NCI-H345 (cell line): Measurements from ENCODE around the gene ZNF263.

ENCODE experiments used
- DNase-seq: peaks from one replicate; lab custom pipeline; 2025; lab: John Stamatoyannopoulos, UW

ZNF263 gene

GRCh38 chr16:3282730-3283542 lies at the start of gene ZNF263:
Gene ZNF263, plus strand, starts transcription at chr16:3283491. Its CDS starts 328 bp downstream, at chr16:3283819.
- DNase-seq, result peak; percentile 98

DNA sequence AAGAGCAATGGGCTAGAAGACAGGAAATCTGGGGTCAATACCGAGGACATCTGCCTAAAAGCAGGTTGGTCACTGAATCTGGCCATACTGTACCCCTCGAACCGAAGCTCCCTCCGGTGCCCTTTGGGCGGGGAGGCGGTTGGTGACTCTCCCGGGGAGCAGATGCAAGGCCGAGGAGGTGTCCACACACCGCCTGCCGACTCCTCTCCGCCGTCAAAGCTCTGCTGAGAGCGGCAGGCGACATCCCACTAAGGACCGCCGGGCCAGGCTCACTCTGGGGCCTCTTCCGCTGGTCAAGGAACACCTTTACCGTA lies 48.8 kb upstream of the ZNF263 start:
- DNase-seq, result peak; percentile 52

GRCh38 chr16:3234857-3235561 lies 48.3 kb upstream of the ZNF263 start, which contains the start of gene ZNF200:
Gene ZNF200, minus strand, starts transcription at chr16:3235158. Its CDS starts 1,403 bp downstream, at chr16:3233755.
- DNase-seq, result peak; percentile 95

- DNase-seq, result no peak
Measured at GRCh38 chr16:3235856-3236669, 47.2 kb upstream of the ZNF263 start.

DNA sequence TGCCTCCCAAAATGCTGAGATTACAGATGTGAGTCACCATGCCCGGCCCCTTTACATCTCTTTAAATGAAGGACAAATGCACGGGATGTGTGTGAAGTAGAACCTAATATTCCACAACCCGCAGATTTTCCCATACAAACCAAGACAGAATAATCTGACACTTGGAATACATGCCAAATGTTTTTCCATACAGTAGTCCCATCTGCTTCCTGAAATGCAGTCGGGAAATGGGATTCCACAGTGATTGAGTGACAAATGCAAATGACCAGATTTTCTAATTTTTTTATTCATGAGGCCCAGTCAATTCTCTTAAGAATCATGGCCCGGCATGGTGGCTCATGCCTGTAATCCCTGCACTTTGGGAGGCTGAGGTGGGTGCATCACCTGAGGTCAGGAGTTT lies 41.5 kb upstream of the ZNF263 start:
- no peak for DNase-seq

GRCh38 chr16:3242709-3243108 lies 40.6 kb upstream of the ZNF263 start:
- no peak for DNase-seq

DNA sequence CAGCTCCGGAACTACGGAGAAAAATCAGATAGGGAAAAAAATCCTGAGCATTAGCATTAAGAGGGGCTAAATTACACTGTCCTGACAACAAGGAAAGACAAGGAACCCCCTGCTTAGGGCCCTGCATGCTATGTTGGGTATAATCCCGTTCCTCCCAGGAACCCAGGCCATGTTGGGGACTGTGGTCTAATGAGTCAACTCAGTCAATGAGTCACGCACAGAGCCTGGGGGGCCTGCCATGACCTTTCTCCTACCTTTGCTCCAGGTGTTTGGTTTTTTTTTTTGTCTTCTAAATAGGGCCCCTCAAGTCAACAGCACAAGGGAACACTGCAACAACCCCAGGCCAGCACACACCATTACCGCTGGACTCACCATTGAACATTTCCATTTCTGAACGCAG lies 39.4 kb upstream of the ZNF263 start:
- DNase-seq, result no peak

DNA sequence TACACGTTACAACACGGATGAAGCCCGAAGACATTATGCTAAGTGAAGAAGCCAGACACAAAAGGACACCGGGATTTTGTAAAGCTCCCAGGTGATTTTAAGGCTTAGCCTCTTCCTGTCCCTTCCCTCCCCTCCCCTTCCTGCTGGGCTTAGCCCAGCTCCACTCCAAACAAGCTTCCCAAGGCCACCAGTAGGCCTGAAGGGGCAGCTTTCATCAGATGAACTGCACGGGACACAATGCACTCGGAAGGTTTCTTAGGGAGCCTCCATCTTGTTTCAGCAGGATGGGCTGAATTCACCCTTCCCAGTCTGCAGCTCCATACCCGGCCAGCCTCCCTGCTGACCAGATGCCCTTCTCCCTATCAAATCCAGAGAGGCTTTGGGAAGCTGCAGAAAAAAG lies 37.3 kb upstream of the ZNF263 start:
- DNase-seq, result no peak

GRCh38 chr16:3246876-3247275 lies 36.4 kb upstream of the ZNF263 start:
- no peak for DNase-seq

GRCh38 chr16:3248596-3248995 lies 34.7 kb upstream of the ZNF263 start:
- no peak for DNase-seq

DNA sequence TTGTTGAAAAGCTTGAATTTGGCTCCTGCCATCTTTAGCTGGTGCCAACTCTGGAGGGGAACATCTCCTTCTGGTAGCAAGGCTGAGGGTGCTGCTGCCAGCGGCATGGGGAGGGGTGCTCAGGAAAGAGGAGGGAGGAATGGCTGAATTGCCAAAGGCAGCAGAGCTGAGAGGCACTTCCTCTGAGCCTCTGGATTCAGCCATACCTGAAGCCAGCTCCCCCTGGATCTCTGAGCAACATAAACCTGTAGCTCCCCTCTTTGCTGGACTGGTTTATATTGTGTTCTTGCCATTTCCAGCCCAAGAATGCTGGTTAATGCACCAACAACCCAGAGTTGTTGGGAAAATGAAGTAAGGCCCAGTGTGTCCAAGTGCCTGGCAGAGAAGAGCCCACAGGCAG lies 34.3 kb upstream of the ZNF263 start:
- no peak for DNase-seq

DNA sequence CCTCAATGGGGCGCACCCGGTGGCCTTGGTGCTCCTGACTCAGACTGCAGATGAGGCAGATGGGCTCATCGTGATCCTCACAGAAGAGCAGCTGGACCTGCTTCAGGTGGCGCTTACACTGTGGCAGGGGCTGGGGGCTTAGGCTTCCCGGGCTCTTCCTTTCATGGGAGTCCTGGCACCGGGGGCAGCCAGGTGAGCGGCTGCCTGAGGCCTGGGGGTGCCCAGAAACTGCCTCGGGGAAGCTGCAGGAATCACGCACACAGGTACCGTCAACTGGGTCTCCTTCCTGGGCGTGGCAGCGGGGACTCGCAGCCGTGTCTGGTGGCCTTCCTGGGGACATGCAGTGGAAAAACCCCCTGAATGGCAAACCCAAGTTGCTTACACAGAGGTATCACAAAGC lies 33.8 kb upstream of the ZNF263 start:
- DNase-seq, result no peak

- no peak for DNase-seq
Measured at GRCh38 chr16:3252967-3253366, 30.3 kb upstream of the ZNF263 start.

- no peak for DNase-seq
Measured at GRCh38 chr16:3254309-3254708, 29.0 kb upstream of the ZNF263 start.

- DNase-seq, result no peak
Measured at GRCh38 chr16:3256146-3256865, 27.0 kb upstream of the ZNF263 start, which contains the start of gene MEFV. Gene MEFV, minus strand, starts transcription at chr16:3256633. Its CDS starts 46 bp downstream, at chr16:3256587.

- no peak for DNase-seq
Measured at GRCh38 chr16:3256866-3257465, 26.3 kb upstream of the ZNF263 start.

GRCh38 chr16:3259836-3260235 lies 23.5 kb upstream of the ZNF263 start:
- no peak for DNase-seq

GRCh38 chr16:3262517-3262916 lies 20.8 kb upstream of the ZNF263 start:
- no peak for DNase-seq

- DNase-seq, result peak; percentile 99
Measured at GRCh38 chr16:3264137-3265036, 18.9 kb upstream of the ZNF263 start.

DNA sequence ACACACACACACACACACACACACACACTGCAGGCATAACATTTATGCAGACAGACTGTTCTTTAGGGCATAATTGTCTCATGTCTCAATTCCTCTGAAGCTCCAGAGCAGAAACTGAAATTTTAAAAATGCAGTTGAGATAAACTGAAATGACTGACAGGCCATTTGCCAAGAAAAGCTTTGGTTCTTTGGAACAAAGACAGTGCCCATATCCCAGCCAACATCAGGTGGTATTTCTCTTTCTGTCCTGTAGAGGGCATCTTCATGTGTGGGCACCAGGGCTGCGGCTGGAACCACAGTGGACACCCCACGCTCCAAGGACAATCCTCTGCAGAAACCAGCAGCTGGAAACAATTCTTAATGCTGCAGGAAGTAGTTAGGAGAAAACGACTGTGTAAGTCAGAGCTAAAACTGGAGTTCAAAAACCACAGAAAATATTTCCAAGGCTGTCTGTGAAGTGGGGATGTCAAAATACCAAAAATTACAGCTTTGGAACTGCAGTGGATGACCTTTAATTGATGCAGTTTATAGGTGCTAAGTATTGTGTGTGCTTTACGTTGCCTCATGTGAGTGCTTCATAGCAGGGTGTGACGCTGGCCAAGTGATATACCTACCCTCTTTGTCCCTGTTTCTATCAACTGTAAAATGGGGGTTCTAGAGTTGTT lies 16.3 kb upstream of the ZNF263 start:
- peak; percentile 30 for DNase-seq
